Ecto neural progenitor cell (in vitro differentiated cells): Measurements from ENCODE around the gene COX7B.

Experiments
- DNase-seq: peaks from one replicate; pipeline ENCODE4 v3.0.0-alpha.2; 2018; ENCODE audit warnings: low spot score

The COX7B gene

GRCh38 chrX:77945910-77946545 lies 46.8 kb downstream of the COX7B start:
- no peak for DNase-seq

- no peak for DNase-seq
These were observed 47.3 kb downstream of the COX7B start for GRCh38 chrX:77946571-77946970.

- no peak for DNase-seq
These were observed 50.6 kb downstream of the COX7B start for GRCh38 chrX:77949840-77950239.

DNA sequence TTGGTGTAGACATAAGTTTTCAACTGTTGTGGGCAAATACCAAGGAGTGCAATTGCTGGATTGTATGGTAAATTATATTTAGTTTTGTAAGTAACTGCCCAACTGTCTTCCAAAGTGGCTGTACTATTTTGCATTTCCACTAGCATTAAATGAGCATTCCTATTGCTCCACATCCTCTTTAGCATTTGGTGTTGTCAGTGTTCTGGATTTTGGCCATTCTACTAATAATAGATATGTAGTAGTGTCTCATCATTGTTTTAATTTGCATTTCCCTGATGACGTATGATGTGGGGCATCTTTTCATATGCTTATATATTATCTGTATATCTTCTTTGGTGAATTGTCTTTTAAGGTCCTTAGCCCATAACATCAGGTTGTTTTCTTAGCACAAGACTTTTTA lies 52.9 kb downstream of the COX7B start:
- DNase-seq, result no peak

DNA sequence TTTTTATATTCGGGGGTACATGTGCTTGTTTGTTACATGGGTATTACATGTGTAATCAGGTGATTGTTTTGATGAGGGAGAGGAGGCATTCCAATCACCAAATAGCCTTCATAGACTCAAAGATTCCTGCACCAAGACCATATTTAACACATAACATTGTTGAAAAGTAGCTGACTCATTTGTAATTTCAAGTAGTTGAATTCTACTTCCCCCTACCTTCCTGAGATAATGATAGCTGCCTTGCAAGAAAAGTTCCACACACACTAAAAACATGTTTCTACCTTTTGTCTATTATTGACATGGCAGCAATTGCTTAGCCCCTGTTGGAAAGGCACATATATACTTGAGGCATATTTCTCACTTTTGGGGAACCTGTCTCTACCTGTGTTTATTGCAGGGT lies 54.0 kb downstream of the COX7B start:
- DNase-seq, result no peak

DNA sequence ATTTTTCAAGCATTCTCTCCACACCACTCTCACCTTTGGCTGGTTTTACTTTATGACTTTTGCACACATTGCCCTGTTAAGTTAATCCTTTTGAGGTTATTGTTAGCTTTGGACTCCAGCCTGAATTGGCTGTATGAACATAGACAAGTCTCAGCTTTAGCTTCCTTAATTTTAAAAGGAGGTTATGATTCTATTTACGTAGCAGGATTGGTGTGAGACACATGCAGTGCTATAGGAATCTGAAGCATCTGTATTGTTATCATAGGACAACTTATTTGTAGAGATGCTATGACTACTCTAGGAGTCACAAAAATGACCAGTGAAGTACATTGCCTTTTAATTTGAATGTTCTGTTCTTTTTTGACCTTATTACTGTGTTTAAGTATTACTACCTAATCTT lies 54.4 kb downstream of the COX7B start:
- no peak for DNase-seq
